Activated CD4-positive, alpha-beta memory T cell treated with anti-CD3 and anti-CD28 coated beads, Interleukin-2, amount 10 ng/mL, durations not matched to agents 7 days and 5 days (primary cell): ENCODE data around the gene FBXO15. TPM values are rescaled to one million over a fixed set of nuclear protein-coding genes. Genes with fewer than 3 reads are reported as not detected.

Experiments
- CTCF ChIA-PET: fragments of 350-600 bp; sonication (Branson Sonifier 250); formaldehyde crosslinking; loops from one replicate; lab custom pipeline; 2021; ENCODE audit warnings: antibody characterized with exemption, inconsistent platforms; lab: Charles Lee
- POLR2A ChIA-PET: fragments of 350-600 bp; sonication (Branson Sonifier 250); formaldehyde crosslinking; loops from one replicate; lab custom pipeline; 2021; ENCODE audit warnings: antibody characterized with exemption; lab: Charles Lee
- DNase-seq: peaks from one replicate; pipeline ENCODE4 v3.0.0-alpha.2; 2020
- H3K27ac Mint-ChIP-seq: one replicate; pipeline ENCODE4 v1.8.0; 2021; ENCODE audit warnings: mild to moderate bottlenecking, mixed read lengths
- H3K27me3 Mint-ChIP-seq: one replicate; pipeline ENCODE4 v1.8.0; 2021; ENCODE audit warnings: mixed read lengths
- H3K36me3 Mint-ChIP-seq: one replicate; pipeline ENCODE4 v1.8.0; 2021; ENCODE audit warnings: low read depth, mixed read lengths
- H3K4me1 Mint-ChIP-seq: one replicate; pipeline ENCODE4 v1.8.0; 2021; ENCODE audit warnings: mixed read lengths
- H3K4me3 Mint-ChIP-seq: one replicate; pipeline ENCODE4 v1.8.0; 2021; ENCODE audit warnings: mild to moderate bottlenecking, mixed read lengths
- H3K9me3 Mint-ChIP-seq: one replicate; pipeline ENCODE4 v1.8.0; 2021; ENCODE audit warnings: mixed read lengths
- total RNA-seq, 2 experiments: library from RNA; stranded (reverse); gene quantifications; one replicate each; pipeline ENCODE4 v1.2.3, GENCODE V29; 2021

Gene FBXO15
- total RNA-seq, 2 experiments from 2014 or later: 0.60 to 1.1 TPM

GRCh38 chr18:74124642-74125041 lies 23.0 kb downstream of the FBXO15 start:
- peaks cover 5% of the 10 kb centered on the region for H3K27me3 Mint-ChIP-seq
- CTCF ChIA-PET: no interaction called here
- H3K4me3 Mint-ChIP-seq: no peak overlapping the region
- no peak overlapping the region for H3K27ac Mint-ChIP-seq
- no peaks in the 10 kb centered on the region for H3K9me3 Mint-ChIP-seq
- POLR2A ChIA-PET: no interaction called here
- no peaks in the 10 kb centered on the region for H3K4me1 Mint-ChIP-seq
- no peak for DNase-seq
- no peaks in the 10 kb centered on the region for H3K36me3 Mint-ChIP-seq

- peaks cover 5% of the 10 kb centered on the region for H3K27me3 Mint-ChIP-seq
- CTCF ChIA-PET: no interaction called here
- no peaks in the 10 kb centered on the region for H3K9me3 Mint-ChIP-seq
Measured at GRCh38 chr18:74123200-74123599, 24.4 kb downstream of the FBXO15 start.

GRCh38 chr18:74116633-74117554 lies 30.7 kb downstream of the FBXO15 start:
- POLR2A ChIA-PET: no interaction called here
- no peak overlapping the region for H3K27ac Mint-ChIP-seq
- no peaks in the 10 kb centered on the region for H3K36me3 Mint-ChIP-seq

More at GRCh38 chr18:74123200-74123599, 24.4 kb downstream of the FBXO15 start:
- DNase-seq: no peak
- no peak overlapping the region for H3K4me3 Mint-ChIP-seq
- H3K27ac Mint-ChIP-seq: no peak overlapping the region
- POLR2A ChIA-PET: no interaction called here
- no peaks in the 10 kb centered on the region for H3K4me1 Mint-ChIP-seq
- H3K36me3 Mint-ChIP-seq: no peaks in the 10 kb centered on the region

GRCh38 chr18:74115046-74115445 lies 32.6 kb downstream of the FBXO15 start:
- POLR2A ChIA-PET: no interaction called here

More at GRCh38 chr18:74116633-74117554, 30.7 kb downstream of the FBXO15 start:
- Mint-ChIP-seq H3K4me1 (no peaks in the 10 kb centered on the region), H3K4me3 (no peak overlapping the region), H3K9me3 (no peaks in the 10 kb centered on the region), H3K27me3 (peaks cover 3% of the 10 kb centered on the region)
- DNase-seq: no peak
- CTCF ChIA-PET: interaction anchor here (1.0 to 1.8 kb wide), 2 partner anchors 35 kb away, joined by 3 to 5 read pairs; no protein-coding TSS in a partner anchor

GRCh38 chr18:74114116-74114515 lies 33.5 kb downstream of the FBXO15 start:
- CTCF ChIA-PET: interaction anchor here (2.1 kb wide), 1 partner anchor 32 kb away, joined by 5 read pairs; no protein-coding TSS in a partner anchor
- no peaks in the 10 kb centered on the region for H3K9me3 Mint-ChIP-seq
- H3K27me3 Mint-ChIP-seq: peaks cover 4% of the 10 kb centered on the region
- no peak overlapping the region for H3K27ac Mint-ChIP-seq
- H3K4me1 Mint-ChIP-seq: no peaks in the 10 kb centered on the region
- no peak overlapping the region for H3K4me3 Mint-ChIP-seq
- POLR2A ChIA-PET: interaction anchor here (0.6 kb wide), 1 partner anchor 31 kb away, joined by 3 read pairs; no protein-coding TSS in a partner anchor
- no peaks in the 10 kb centered on the region for H3K36me3 Mint-ChIP-seq
- no peak for DNase-seq

More at GRCh38 chr18:74115046-74115445, 32.6 kb downstream of the FBXO15 start:
- Mint-ChIP-seq H3K27me3 (peaks cover 4% of the 10 kb centered on the region), H3K9me3 (no peaks in the 10 kb centered on the region), H3K4me1 (no peaks in the 10 kb centered on the region), H3K27ac (no peak overlapping the region), H3K4me3 (no peak overlapping the region), H3K36me3 (no peaks in the 10 kb centered on the region)
- CTCF ChIA-PET: interaction anchor here (1.8 kb wide), 1 partner anchor 33 kb away, joined by 5 read pairs; no protein-coding TSS in a partner anchor
- DNase-seq: no peak

- Mint-ChIP-seq H3K9me3 (no peaks in the 10 kb centered on the region), H3K27me3 (peaks cover 4% of the 10 kb centered on the region), H3K27ac (no peak overlapping the region), H3K4me3 (no peak overlapping the region), H3K4me1 (no peaks in the 10 kb centered on the region), H3K36me3 (no peaks in the 10 kb centered on the region)
- ChIA-PET POLR2A (no interaction called here), CTCF (interaction anchor here (2.1 kb wide), 1 partner anchor 32 kb away, joined by 5 read pairs; no protein-coding TSS in a partner anchor)
- DNase-seq: no peak
Measured at GRCh38 chr18:74113711-74114110, 33.9 kb downstream of the FBXO15 start.

- H3K4me1 Mint-ChIP-seq: no peaks in the 10 kb centered on the region
- peaks cover 3% of the 10 kb centered on the region for H3K9me3 Mint-ChIP-seq
- DNase-seq: no peak
- CTCF ChIA-PET: interaction anchor here (0.8 kb wide), 1 partner anchor 28 kb away, joined by 5 read pairs; no protein-coding TSS in a partner anchor
- H3K4me3 Mint-ChIP-seq: no peak overlapping the region
- peaks cover 8% of the 10 kb centered on the region for H3K27me3 Mint-ChIP-seq
- H3K36me3 Mint-ChIP-seq: no peaks in the 10 kb centered on the region
- POLR2A ChIA-PET: interaction anchor here (0.6 kb wide), 1 partner anchor 511 kb away, joined by 3 read pairs; no protein-coding TSS in a partner anchor
- no peak overlapping the region for H3K27ac Mint-ChIP-seq
Measured at GRCh38 chr18:74110976-74111375, 36.7 kb downstream of the FBXO15 start.

GRCh38 chr18:74110149-74110548 lies 37.5 kb downstream of the FBXO15 start:
- POLR2A ChIA-PET: no interaction called here
- peaks cover 3% of the 10 kb centered on the region for H3K9me3 Mint-ChIP-seq
- no peaks in the 10 kb centered on the region for H3K36me3 Mint-ChIP-seq
- H3K27me3 Mint-ChIP-seq: peaks cover 8% of the 10 kb centered on the region
- H3K4me1 Mint-ChIP-seq: no peaks in the 10 kb centered on the region
- CTCF ChIA-PET: no interaction called here
- no peak for DNase-seq
- no peak overlapping the region for H3K4me3 Mint-ChIP-seq
- no peak overlapping the region for H3K27ac Mint-ChIP-seq

GRCh38 chr18:74108460-74108859 lies 39.2 kb downstream of the FBXO15 start:
- H3K4me3 Mint-ChIP-seq: no peak overlapping the region
- POLR2A ChIA-PET: no interaction called here

GRCh38 chr18:74097803-74098202 lies 49.8 kb downstream of the FBXO15 start:
- peaks cover 4% of the 10 kb centered on the region for H3K9me3 Mint-ChIP-seq
- peaks cover 5% of the 10 kb centered on the region for H3K27me3 Mint-ChIP-seq
- no peak overlapping the region for H3K27ac Mint-ChIP-seq
- H3K4me1 Mint-ChIP-seq: no peaks in the 10 kb centered on the region
- ChIA-PET CTCF (no interaction called here), POLR2A (no interaction called here)
- no peak for DNase-seq
- H3K4me3 Mint-ChIP-seq: no peak overlapping the region
- H3K36me3 Mint-ChIP-seq: no peaks in the 10 kb centered on the region

More at GRCh38 chr18:74108460-74108859, 39.2 kb downstream of the FBXO15 start:
- Mint-ChIP-seq H3K27ac (no peak overlapping the region), H3K27me3 (peaks cover 12% of the 10 kb centered on the region), H3K9me3 (peaks cover 3% of the 10 kb centered on the region), H3K4me1 (no peaks in the 10 kb centered on the region), H3K36me3 (no peaks in the 10 kb centered on the region)
- CTCF ChIA-PET: interaction anchor here (0.7 kb wide), 1 partner anchor 138 kb away, joined by 3 read pairs; no protein-coding TSS in a partner anchor
- no peak for DNase-seq

- no peak overlapping the region for H3K4me3 Mint-ChIP-seq
- ChIA-PET CTCF (no interaction called here), POLR2A (no interaction called here)
- no peak overlapping the region for H3K27ac Mint-ChIP-seq
- H3K4me1 Mint-ChIP-seq: no peaks in the 10 kb centered on the region
- peaks cover 8% of the 10 kb centered on the region for H3K27me3 Mint-ChIP-seq
- H3K9me3 Mint-ChIP-seq: peaks cover 11% of the 10 kb centered on the region
- no peaks in the 10 kb centered on the region for H3K36me3 Mint-ChIP-seq
- no peak for DNase-seq
Measured at GRCh38 chr18:74092922-74093321, 54.7 kb downstream of the FBXO15 start.

- Mint-ChIP-seq H3K27me3 (no peaks in the 10 kb centered on the region), H3K36me3 (no peaks in the 10 kb centered on the region), H3K4me3 (no peak overlapping the region), H3K9me3 (no peaks in the 10 kb centered on the region), H3K27ac (no peak overlapping the region), H3K4me1 (peaks cover 14% of the 10 kb centered on the region)
- CTCF ChIA-PET: no interaction called here
- POLR2A ChIA-PET: no interaction called here
- DNase-seq: no peak
Measured at GRCh38 chr18:74084184-74084855, 63.3 kb downstream of the FBXO15 start.
